Thyroid gland (tissue), 4 donors: Measurements from ENCODE around the gene TRAK1.

Source experiments
- POLR2A ChIP-seq, 2 donors: fragments of 450-650 bp; IDR thresholded peaks; one replicate each; pipeline ENCODE4 v1.6.1; 2017; ENCODE audit warnings: antibody characterized with exemption in 2 of 2, mild to moderate bottlenecking in 2 of 2, moderate library complexity in 1 of 2
- TF ChIP-seq, protein P1 (sequence below), 6 experiments: fragments of 200-600 bp in 3 of 6; fragments of 450-650 bp in 3 of 6; sonication (generic) in 3 of 6; IDR thresholded peaks; one replicate each; pipeline ENCODE4 v1.5.1; 2016 to 2019; ENCODE audit warnings: antibody characterized with exemption in 6 of 6, mild to moderate bottlenecking in 2 of 6, inconsistent platforms in 1 of 6, moderate library complexity in 1 of 6

DNA sequence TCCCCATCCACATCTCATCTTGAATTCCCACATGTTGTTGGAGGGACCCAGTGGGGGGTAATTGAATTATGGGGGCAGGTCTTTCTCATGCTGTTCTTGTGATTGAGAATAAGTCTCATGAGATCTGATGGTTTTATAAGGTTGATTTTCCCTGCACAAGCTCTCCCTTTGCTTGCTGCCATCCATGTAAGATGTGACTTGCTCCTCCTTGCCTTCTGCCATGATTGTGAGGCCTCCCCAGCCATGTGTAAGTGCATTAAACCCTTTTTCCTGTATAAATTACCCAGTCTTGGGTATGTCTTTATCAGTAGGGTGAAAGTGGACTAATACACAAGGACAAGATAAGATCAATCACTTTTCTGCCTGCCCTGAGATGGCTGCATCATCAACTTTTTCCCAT, 180.6 kb downstream of the TRAK1 start:
- TF ChIP-seq, protein P1, sequence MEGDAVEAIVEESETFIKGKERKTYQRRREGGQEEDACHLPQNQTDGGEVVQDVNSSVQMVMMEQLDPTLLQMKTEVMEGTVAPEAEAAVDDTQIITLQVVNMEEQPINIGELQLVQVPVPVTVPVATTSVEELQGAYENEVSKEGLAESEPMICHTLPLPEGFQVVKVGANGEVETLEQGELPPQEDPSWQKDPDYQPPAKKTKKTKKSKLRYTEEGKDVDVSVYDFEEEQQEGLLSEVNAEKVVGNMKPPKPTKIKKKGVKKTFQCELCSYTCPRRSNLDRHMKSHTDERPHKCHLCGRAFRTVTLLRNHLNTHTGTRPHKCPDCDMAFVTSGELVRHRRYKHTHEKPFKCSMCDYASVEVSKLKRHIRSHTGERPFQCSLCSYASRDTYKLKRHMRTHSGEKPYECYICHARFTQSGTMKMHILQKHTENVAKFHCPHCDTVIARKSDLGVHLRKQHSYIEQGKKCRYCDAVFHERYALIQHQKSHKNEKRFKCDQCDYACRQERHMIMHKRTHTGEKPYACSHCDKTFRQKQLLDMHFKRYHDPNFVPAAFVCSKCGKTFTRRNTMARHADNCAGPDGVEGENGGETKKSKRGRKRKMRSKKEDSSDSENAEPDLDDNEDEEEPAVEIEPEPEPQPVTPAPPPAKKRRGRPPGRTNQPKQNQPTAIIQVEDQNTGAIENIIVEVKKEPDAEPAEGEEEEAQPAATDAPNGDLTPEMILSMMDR (IDR thresholded peaks at IDR 0.05) = no peak
- TF ChIP-seq POLR2A (IDR thresholded peaks at IDR 0.05) = no peak
